Fibroblast of lung (primary cell): ENCODE data around the gene CIART.
"Not testable (repeated sequence)": the region's sequence is repeated elsewhere in the genome, so short reads cannot be mapped to it uniquely, and the experiment has no call there.

Experiments used
- EZH2 ChIP-seq: IDR thresholded peaks from 2 replicates; pipeline ENCODE4 v1.5.1; 2012; ENCODE audit warnings: low read length, control low read depth, mild to moderate bottlenecking; ENCODE audit errors: missing control alignments
- TF ChIP-seq, protein P1 (sequence below), 2 donors: IDR thresholded peaks in 1 of 2; conservative IDR thresholded peaks in 1 of 2; 1 replicate in 1 of 2; 2 replicates in 1 of 2; pipeline ENCODE4 v1.5.1; 2011 to 2012; ENCODE audit warnings: low read length in 2 of 2, control low read depth in 1 of 2, inconsistent platforms in 1 of 2, low read depth in 1 of 2, mild to moderate bottlenecking in 1 of 2

DNA sequence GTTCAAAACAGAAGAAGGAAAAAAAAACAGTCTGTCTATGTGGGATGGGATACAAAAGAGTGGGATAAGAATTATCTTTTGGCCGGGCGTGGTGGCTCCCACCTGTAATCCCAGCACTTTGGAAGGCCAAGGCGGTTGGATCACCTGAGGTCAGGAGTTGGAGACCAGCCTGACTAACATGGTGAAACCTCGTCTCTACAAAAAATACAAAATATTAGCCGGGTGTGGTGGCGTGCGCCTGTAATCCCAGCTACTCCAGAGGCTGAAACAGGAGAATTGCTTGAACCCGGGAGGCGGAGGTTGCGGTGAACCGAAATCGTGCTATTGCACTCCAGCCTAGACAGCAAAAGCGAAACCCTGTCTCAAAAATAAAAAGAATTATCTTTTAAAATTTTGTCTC is 45.2 kb upstream of the CIART start:
- TF ChIP-seq, protein P1, sequence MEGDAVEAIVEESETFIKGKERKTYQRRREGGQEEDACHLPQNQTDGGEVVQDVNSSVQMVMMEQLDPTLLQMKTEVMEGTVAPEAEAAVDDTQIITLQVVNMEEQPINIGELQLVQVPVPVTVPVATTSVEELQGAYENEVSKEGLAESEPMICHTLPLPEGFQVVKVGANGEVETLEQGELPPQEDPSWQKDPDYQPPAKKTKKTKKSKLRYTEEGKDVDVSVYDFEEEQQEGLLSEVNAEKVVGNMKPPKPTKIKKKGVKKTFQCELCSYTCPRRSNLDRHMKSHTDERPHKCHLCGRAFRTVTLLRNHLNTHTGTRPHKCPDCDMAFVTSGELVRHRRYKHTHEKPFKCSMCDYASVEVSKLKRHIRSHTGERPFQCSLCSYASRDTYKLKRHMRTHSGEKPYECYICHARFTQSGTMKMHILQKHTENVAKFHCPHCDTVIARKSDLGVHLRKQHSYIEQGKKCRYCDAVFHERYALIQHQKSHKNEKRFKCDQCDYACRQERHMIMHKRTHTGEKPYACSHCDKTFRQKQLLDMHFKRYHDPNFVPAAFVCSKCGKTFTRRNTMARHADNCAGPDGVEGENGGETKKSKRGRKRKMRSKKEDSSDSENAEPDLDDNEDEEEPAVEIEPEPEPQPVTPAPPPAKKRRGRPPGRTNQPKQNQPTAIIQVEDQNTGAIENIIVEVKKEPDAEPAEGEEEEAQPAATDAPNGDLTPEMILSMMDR (conservative IDR thresholded peaks at IDR 0.05 in 1 of 2, IDR thresholded peaks at IDR 0.05 in 1 of 2; ENCODE audit: low read depth in 1 of 2, low read length in 2 of 2): not testable (repeated sequence)
- not testable (repeated sequence) for TF ChIP-seq EZH2
